AG09319 (cell line): ENCODE data around the gene FOXL1.

Experiments used
- DNase-seq: peaks from one replicate; pipeline ENCODE4 v3.0.0-alpha.2; 2010; ENCODE audit warnings: low read depth; ENCODE audit errors: extremely low read depth
- CTCF ChIP-seq: IDR thresholded peaks from 2 replicates; pipeline ENCODE4 v1.5.1; 2011; ENCODE audit warnings: low read depth, mild to moderate bottlenecking, inconsistent platforms, low read length, moderate library complexity

FOXL1 gene

DNA sequence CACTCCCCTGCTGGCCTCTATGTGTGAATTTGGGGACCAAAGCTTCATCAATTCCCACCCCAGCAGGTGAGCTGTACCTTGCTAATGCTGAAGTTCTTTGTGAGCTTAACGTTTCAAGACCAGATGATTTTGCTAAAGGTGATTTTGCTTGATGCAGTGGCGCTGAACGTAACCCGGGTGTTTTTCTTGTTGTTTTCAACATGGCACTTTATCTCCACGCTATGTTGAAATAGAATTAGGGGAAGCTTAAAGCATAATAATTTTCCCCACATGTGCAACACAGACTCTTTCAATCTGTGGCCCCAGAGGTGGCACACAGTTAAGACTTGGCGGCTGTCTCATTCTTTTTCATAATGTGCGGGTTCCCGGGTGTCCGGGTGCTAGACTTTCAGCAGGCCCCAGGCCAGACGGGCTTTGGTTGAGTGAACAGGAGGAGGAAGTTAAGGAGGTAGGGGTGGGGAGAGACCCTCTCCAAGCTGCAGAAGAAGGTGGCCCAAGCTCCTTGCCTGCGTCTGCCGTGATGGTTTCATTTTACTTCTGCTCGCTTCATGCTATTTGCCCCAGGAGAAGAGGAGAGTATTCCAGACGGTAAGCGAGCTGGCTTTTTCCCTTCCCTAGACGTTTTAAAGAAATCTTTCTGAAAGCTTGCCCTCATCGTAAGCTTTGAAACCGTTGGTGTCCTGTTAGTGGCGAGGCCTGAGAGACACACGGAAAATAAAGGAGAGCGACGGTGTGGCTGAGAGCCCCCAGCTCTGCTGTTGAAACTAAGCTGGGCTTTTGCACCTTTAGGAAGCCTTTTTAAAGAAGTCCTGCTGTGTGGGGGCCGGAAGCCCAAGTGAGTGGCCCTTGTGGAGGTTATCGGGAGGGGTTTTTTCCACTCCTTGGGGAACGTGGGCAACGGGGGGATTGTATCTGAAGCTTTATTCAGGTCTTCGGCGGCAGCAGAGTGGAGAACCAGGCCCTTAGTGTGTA, 7.5 kb upstream of the FOXL1 start:
- no peak for TF ChIP-seq CTCF

DNA sequence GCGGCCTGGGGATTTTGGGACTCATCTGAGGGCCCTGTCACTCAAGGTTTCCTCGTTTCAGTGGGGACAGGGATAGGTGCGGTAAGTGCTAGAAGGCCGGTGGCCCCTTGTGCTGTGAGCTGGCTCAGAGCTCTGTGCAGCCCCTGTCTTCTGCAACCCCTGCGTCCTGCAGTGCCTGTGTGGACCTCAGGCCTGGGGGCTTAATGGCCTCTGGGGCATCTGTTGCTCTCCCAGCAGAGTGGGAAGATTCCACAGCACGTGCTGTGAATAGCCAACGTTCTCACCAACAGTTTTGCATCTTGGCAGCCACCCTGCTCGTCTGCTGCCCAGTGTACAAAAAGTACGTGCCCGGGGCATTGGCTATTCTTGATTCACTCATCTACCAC, 6.8 kb upstream of the FOXL1 start:
- no peak for DNase-seq
- TF ChIP-seq CTCF, result no peak

More for the DNA sequence above, 7.5 kb upstream of the FOXL1 start:
- no peak for DNase-seq

- no peak for DNase-seq
- no peak for TF ChIP-seq CTCF
These were observed 6.3 kb upstream of the FOXL1 start for GRCh38 chr16:86572041-86572521.

- no peak for DNase-seq
- TF ChIP-seq CTCF, result no peak
These were observed 5.7 kb upstream of the FOXL1 start for GRCh38 chr16:86572606-86573005.

DNA sequence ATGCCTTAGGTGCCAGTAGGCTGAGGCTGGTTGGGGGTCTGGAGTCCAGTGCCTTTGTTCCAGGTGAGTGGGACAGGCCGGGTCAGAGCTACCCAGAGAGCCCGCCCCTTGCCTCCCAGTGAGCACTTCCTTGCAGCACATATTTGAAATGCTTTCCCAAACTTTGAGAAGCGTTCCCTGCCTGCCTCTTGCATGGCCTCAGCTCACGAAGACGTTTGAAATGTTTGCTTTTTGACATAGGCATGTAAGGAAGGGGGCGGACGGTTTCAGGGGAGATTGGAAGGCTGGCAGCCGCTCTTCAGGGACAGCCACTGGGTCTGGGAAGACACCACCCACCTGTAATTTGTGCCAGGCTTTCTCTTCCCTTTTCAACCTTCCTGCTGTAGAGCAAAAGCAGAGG, 5.1 kb upstream of the FOXL1 start:
- no peak for TF ChIP-seq CTCF
- DNase-seq, result no peak

GRCh38 chr16:86573646-86574508, 4.5 kb upstream of the FOXL1 start:
- DNase-seq, result no peak
- TF ChIP-seq CTCF, result no peak
